Heart left ventricle (tissue), 13 donors: ENCODE measurements around the gene CYP27C1.

Source experiments
- POLR2A ChIP-seq, 2 donors: fragments of 450-650 bp; IDR thresholded peaks; one replicate each; pipeline ENCODE4 v1.6.1; 2017; ENCODE audit warnings: antibody characterized with exemption in 2 of 2, mild to moderate bottlenecking in 2 of 2, moderate library complexity in 2 of 2
- TF ChIP-seq, protein P1 (sequence below), 12 donors: fragments of 200-600 bp; sonication (generic) in 4 of 12; IDR thresholded peaks; one replicate each; pipeline versions ENCODE4 v1.5.0 to v1.8.0; 2018 to 2022; ENCODE audit warnings: antibody characterized with exemption in 12 of 12, mild to moderate bottlenecking in 5 of 12
- donor health status: ischemic (EF 13 %, LVEDD 7.1; RV severe dilation, severe dysfunction).
- donor health status: DM: no; HTN: yes; CAD: no.
- donor health status: DM: no; HTN: no; CAD: no.
- donor health status: ischemic (EF 25% LVEDD 6.9; RV normal size, moderate dysfunction).
- donor health status: ischemic (EF 25% LVEDD 5.7; RV mildly dilated, moderate dysfunction).
- donor health status: ischemic (EF 35%, LVEDD 5.7; RV mildly dilated, moderate dysfunction).
- donor health status: nonischemic (EF 11% LVEDD 7.7; RV severe dilation, severe dysfunction).
- donor health status: DM: yes; HTN: yes; CAD: no.
- donor health status: PGD.
- donor health status: ischemic (EF 29% LVEDD 5.4; RV normal size, mild dysfunction).
- donor health status: nonischemic (EF 23%, LVEDD 6.1; RV moderate dilation, normal function).

DNA sequence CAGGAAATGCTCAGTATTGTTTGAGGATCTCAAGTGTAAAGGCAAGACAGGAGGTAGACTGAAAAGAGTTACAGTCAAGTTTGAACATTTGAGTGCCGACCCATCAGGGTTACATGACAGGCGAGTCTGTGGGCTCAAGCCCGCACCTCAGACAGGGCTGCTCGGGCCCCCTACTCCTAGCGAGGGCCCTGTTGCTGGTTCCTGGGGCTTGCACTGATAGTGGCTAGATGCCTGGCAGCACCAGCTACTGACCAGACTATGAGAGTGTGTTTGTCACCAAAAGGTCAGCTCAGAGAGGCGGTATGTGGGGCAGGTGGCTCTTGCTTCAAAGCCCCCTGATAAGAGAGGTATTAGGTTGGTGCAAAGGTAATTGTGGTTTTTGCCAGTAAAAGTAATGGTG, 35.6 kb upstream of the CYP27C1 start:
- TF ChIP-seq, protein P1, sequence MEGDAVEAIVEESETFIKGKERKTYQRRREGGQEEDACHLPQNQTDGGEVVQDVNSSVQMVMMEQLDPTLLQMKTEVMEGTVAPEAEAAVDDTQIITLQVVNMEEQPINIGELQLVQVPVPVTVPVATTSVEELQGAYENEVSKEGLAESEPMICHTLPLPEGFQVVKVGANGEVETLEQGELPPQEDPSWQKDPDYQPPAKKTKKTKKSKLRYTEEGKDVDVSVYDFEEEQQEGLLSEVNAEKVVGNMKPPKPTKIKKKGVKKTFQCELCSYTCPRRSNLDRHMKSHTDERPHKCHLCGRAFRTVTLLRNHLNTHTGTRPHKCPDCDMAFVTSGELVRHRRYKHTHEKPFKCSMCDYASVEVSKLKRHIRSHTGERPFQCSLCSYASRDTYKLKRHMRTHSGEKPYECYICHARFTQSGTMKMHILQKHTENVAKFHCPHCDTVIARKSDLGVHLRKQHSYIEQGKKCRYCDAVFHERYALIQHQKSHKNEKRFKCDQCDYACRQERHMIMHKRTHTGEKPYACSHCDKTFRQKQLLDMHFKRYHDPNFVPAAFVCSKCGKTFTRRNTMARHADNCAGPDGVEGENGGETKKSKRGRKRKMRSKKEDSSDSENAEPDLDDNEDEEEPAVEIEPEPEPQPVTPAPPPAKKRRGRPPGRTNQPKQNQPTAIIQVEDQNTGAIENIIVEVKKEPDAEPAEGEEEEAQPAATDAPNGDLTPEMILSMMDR (IDR thresholded peaks at IDR 0.05) = no peak
- TF ChIP-seq POLR2A (IDR thresholded peaks at IDR 0.05) = no peak
